Urothelium cell line (cell line): ENCODE measurements around the gene TNFAIP2.

Source experiments
- DNase-seq: peaks from one replicate; pipeline ENCODE4 v3.0.0; 2011; ENCODE audit warnings: low spot score, mixed read lengths
- FAIRE-seq: peaks from 2 replicates; lab custom pipeline; 2011; peaks lifted over from hg19 to GRCh38; lab: Jason Lieb, UNC

Gene TNFAIP2

GRCh38 chr14:103093856-103094405 lies 29.3 kb upstream of the TNFAIP2 start:
- FAIRE-seq (no peak), DNase-seq (no peak)

- no peak for DNase-seq
- FAIRE-seq, result no peak
These were observed 28.7 kb upstream of the TNFAIP2 start, which contains the start of gene EXOC3L4 for GRCh38 chr14:103094406-103095209. Gene EXOC3L4 (plus strand): TSS chr14:103094725. CDS start chr14:103100220, 5,495 bp downstream.

- FAIRE-seq, result no peak
- DNase-seq, result no peak
These were observed 28.0 kb upstream of the TNFAIP2 start for GRCh38 chr14:103095210-103095778.

DNA sequence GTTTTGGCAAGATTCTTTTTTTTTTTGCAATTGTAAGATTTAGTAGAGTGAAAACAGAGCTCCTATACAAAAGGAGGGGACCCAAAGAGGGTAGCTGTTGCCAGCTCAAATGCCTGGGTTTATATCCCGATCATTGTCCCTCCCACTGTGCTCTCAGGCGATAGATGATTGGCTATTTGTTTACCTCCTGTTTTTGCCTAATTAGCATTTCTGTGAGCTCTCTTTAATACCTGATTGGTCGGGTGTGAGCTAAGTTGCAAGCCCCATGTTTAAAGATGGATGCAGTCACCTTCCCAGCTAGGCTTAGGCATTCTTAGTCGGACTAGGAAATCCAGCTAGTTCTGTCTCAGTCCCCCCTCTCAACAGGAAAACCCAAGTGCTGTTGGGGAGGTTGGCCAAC lies 26.9 kb upstream of the TNFAIP2 start:
- DNase-seq (no peak), FAIRE-seq (no peak)

DNA sequence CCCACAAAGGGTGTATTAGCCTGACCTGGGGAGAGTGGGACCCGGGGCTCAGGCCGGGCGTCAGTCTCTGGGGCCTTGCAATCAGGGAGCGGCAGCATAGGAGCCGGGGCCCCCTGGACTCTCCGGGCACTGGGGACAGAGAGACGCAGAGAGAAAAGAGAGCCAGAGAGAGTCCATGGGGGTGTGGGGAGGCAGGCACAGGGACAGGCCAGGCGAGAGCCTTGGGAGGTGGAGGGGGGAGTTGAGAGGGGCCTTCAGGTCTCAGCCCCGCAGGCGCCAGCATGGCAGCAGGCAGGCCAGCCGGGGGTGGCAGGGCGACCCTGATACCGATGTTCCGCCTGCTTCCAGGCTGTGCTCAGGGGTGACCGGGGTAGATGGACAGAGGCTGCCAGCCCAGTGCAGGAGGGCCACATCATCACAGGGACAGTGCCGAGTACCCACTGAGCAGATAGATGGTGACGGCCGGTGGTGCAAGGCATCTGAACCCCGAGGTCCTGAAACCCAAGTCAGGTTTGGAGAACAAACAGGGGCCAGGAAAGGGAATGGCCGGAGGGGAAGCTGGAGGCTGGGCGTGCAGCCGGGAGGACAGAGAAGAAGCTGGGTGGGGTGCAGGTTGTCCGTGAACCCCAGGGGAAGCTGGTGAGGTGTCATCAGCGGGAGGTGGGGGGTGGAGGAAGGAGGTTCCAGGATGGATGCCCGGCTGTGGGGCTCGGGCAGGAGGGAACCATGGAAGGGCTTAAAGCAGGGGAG lies 25.8 kb upstream of the TNFAIP2 start:
- DNase-seq (no peak), FAIRE-seq (no peak)

DNA sequence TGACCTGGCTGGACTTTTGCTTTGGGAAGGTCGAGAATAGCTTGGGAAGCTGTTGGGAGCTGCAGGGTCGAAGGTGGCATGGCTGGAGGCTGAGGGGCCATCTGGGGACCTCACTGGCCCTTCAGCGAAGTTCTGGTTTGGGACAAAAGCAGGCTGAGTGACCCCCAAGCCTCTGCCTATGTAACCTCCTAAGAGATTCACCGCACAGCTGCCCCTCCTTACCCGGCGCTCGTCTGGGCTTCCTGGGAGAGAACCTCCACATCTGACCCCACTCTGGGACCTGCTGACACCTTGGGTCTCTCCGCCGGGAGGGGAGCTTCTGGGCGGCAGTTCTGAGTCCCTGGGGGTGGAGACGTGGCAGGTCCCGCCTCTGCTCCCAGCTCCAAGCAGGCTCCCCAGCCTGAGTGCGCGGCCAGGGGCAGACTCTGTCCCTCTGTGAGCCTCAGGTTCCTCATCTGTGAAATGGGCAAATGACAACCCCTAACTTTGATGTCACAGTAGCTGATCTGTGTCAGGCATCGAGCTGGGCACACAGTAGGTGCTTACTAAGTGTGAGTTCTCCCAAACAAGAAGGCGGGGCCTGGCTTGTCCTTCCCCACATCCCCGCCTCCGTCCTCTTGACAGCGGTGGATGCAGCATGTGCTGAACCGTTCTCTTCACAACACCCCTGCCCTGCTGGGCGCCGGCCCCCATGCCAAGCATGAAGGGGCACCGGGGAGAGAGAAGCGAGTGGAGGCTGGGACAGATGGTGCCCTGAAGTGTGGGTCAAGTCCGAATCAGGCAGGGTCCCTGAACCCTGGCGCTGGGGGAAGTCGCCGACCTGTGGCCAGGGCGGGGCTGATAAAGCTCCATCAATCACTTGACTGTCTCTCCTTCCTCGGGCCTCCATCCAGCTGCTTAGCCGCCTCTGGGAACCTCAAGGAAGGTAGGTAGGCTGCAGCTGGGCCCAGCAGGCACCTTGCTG lies 25.0 kb upstream of the TNFAIP2 start:
- FAIRE-seq (no peak), DNase-seq (no peak)

- DNase-seq, result no peak
- FAIRE-seq, result no peak
These were observed 24.1 kb upstream of the TNFAIP2 start for GRCh38 chr14:103099081-103099732.

GRCh38 chr14:103099733-103100280 lies 23.5 kb upstream of the TNFAIP2 start:
- FAIRE-seq, result no peak
- DNase-seq, result no peak

DNA sequence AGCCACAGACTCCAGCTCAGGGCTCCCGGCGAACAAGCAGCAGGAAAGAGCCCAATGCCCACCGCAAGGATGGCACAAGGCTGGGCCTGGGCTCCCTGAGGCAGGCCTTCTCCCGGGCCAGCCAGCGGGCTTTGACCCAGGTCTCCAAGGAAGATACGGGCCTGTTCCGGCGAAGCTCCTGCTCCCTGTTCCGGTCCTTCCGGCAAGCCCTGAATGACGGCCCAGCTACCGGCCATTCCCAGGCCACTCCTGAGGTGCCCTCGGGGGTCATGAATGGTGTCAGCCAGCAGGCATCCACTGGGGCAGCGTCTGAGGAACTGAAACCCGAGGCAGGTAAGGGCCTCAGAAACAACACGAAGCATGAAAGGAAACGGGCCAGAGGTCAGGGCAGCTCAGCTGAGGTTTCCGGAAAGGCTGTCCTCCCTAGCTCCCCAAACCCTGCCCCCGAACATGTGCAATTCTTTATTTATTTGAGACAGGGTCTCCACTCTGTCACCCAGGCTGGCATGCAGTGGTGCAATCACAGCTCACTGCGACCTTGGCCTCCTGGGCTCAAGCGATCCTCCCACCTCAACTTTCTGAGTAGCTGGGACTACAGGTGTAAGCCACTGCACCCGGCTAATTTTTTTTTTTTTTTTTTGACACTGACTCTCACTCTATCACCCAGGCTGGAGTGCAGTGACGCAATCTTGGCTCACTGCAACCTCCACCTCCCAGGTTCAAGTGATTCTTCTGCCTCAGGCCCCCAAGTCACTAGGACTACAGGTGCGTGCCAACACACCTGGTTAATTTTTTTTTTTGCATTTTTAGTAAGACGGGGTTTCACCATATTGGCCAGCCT lies 22.8 kb upstream of the TNFAIP2 start:
- DNase-seq (no peak), FAIRE-seq (no peak)

DNA sequence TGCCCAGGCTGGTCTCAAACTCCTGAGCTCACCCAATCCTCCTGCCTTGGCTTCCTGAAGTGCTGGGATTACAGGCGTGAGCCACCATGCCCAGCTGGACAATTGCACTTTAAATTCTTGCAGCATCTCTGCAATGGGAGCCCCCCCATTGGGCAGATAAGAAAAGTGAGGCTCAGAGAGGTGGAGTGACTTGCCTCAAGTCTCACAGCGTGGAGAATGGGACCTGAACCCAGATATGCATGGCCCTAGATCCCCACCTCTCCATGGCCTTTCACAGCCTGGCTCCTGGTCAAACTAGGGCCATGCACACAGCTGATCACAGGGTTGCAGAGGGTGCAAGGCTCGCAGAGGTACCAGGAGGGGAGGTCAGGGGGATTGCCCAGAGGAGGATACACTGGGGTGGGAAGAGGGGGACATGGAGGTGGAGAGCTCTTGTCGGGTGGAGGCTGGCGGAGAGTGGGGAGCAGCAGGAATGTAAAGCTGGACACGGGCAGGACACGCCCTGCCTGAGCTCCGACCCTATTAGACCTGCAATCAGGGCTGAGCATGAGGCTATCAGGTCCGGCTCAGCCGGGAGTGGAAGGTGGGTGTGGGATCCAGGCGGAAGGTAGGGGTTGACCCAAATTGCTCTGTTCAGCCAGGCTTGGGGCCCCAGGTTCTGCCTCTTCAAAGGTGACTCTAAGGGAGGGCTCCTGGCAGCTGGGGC lies 21.9 kb upstream of the TNFAIP2 start:
- DNase-seq (no peak), FAIRE-seq (no peak)

DNA sequence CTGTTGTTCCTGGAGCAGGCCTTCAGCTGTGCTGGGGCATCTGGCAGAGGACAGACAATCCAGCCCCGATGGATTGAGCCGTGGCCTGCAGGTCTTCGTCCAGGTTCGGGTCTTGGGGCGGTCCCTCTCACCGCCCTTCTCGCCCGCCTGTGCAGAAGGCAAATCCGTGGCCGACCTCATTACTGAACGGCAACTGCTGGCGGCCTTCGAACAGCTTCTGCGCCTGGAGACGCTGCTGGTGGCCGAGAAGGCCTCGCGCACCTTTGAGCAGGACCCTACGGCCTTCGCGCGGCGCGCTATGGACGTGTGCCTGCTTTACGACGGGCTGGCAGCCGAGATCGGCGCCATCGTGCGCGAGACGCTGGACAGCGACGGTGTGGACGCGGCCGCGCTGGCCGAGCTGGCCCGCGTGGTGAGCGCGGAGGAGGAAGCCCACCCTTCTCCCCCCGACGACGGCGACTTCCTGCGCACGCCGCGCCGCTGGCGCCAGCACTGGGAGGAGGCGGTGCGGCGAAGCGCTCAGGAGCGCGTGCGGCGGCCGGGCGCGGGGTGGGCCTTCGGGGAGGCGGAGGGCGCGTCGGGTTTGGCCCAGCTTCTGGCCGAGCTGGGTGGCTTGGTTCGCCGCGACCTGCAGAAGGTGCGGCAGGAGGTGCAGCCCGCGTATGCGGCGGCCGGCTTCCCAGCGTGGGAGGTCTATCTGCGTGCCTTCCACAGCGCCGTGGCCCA lies 21.1 kb upstream of the TNFAIP2 start:
- DNase-seq (no peak), FAIRE-seq (no peak)

- DNase-seq (no peak), FAIRE-seq (no peak)
These were observed 20.5 kb upstream of the TNFAIP2 start for GRCh38 chr14:103102689-103103260.

DNA sequence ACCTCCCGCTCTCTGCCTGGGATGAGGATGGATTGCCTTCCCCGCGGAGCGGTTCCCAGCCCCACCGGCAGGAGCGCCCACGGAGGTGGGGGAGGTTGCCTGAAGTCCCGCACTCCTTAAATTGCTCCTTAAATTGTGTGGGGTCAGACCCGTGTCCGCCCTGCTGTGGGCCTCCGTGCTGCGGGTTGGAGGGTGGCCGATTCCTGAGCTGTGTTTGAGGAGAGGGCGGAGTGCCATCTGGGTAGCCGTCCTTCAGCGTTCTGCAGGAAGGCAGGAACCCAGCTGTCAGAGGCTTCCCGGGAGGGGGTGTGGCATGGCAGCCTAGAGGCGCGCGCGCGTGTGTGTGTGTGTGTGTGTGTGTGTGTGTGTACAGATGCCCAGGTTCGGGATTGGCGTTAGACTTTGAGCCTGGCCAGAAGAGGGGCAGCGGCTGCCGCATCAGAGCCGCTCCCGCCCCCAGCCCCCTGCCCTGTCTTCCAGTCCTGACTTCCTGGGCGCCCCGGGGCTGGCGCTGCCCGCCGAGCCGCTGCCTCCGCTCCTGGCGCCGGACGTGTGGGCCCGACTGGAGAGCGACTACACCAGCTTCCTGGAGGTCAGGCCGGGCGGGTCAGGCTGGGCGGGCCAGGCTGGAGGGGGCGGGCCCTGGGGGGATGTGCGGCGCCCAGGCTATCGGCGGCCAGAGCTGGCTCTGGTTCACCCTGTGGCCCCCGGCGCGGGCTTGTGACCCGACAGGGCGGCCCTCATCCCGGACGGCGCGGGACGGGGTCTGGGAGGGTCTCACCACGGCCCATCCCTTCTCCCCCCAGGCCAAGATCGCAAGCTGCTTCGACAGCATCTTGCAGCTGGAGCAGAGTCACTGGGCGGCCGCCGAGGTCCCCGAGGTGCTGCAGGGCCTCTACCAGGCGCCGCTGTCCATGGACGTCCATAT lies 19.5 kb upstream of the TNFAIP2 start:
- DNase-seq, result peak; percentile 38
- FAIRE-seq, result no peak

- no peak for DNase-seq
- no peak for FAIRE-seq
These were observed 18.9 kb upstream of the TNFAIP2 start for GRCh38 chr14:103104389-103104653.

GRCh38 chr14:103104654-103105452 lies 18.4 kb upstream of the TNFAIP2 start:
- peak; percentile 64 for DNase-seq
- FAIRE-seq, result peak; percentile 59
